ENCODE measurements around the gene ADGRL3.

GRCh38 chr4:62023633-62024032 is 823.5 kb downstream of the ADGRL3 start:
- no peak for TF ChIP-seq CTCF (IDR thresholded peaks at IDR 0.05)
- no peak for TF ChIP-seq POLR2A (IDR thresholded peaks at IDR 0.05; ENCODE audit: low read depth)

Data from esophagus muscularis mucosa (tissue), 3 donors.